GM12892 (cell line): ENCODE data around the gene FAM184B.

ENCODE experiments used
- POLR2A ChIP-seq: IDR thresholded peaks from 2 replicates; pipeline ENCODE4 v1.6.1; 2011; ENCODE audit warnings: low read depth, low read length, control low read depth
- POLR2AphosphoS5 ChIP-seq: IDR thresholded peaks from 2 replicates; pipeline ENCODE4 v1.6.1; 2011; ENCODE audit warnings: low read depth, low read length, control low read depth
- TAF1 ChIP-seq: IDR thresholded peaks from 2 replicates; pipeline ENCODE4 v1.6.1; 2011; ENCODE audit warnings: low read depth, mild to moderate bottlenecking, control low read depth, low read length, borderline replicate concordance

DNA sequence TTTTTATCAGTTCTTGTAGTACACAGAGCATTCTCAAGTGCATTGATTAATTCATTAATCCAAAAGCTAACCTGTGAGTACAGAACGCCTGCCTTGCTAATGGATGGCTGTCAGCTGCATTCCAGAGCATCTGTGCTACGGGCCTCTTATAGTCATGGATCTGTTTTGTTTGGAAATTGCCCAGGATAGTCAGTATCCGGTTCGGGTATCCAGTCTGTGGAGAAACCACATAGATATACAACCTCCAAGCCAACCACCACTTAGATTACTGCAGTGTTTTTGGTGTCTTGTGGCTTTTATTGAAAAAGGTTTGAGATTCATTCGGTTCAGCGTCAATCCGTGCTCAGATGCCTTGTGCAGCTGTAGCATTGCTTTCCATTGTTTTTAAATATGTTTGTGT, 200.5 kb downstream of the FAM184B start:
- no peak for TF ChIP-seq POLR2A
- no peak for TF ChIP-seq TAF1
- TF ChIP-seq POLR2AphosphoS5: no peak
